ENCODE measurements around the gene TMEM163.

DNA sequence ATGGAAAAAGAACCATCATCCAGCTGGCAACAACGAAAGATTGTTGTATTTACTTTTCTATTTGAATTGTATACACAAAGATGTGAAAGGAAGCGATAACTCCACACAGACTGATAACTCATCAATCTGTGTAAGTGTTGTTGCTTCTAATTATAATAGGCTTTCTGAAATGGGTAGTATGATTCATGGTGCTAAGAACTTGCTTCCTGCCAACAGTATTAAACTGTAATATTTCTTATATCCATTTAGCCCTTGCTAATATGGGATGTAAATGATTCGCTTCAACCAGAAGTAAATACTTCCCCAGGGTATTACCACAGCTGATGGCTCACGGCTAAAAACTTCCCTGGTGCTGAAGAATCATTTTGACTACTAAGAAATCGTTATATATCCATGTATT lies 70.2 kb downstream of the TMEM163 start:
- TF ChIP-seq, protein P1, sequence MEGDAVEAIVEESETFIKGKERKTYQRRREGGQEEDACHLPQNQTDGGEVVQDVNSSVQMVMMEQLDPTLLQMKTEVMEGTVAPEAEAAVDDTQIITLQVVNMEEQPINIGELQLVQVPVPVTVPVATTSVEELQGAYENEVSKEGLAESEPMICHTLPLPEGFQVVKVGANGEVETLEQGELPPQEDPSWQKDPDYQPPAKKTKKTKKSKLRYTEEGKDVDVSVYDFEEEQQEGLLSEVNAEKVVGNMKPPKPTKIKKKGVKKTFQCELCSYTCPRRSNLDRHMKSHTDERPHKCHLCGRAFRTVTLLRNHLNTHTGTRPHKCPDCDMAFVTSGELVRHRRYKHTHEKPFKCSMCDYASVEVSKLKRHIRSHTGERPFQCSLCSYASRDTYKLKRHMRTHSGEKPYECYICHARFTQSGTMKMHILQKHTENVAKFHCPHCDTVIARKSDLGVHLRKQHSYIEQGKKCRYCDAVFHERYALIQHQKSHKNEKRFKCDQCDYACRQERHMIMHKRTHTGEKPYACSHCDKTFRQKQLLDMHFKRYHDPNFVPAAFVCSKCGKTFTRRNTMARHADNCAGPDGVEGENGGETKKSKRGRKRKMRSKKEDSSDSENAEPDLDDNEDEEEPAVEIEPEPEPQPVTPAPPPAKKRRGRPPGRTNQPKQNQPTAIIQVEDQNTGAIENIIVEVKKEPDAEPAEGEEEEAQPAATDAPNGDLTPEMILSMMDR (IDR thresholded peaks at IDR 0.05): no peak
- TF ChIP-seq EZH2 (IDR thresholded peaks at IDR 0.05): no peak

Data from neural progenitor cell (in vitro differentiated cells).